ENCODE measurements around the gene C11orf71.

DNA sequence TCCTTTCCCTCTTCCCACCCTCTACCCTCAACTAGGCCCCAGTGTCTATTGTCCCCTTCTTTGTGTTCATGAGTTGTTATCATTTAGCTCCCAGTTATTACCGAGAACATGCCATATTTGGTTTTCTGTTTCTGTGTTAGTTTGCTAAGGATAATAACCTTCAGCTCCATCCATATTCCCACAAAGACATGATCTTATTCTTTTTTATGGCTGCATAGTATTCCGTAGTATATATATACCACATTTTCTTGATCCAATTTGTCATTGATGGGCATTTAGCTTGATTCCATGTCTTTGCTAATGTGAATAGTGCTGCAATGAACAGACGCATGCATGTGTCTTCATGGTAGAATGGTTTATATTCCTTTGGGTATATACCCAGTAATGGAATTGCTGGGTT lies 17.8 kb downstream of the C11orf71 start:
- TF ChIP-seq POLR2A (IDR thresholded peaks at IDR 0.05) = no peak
- TF ChIP-seq, protein P1, sequence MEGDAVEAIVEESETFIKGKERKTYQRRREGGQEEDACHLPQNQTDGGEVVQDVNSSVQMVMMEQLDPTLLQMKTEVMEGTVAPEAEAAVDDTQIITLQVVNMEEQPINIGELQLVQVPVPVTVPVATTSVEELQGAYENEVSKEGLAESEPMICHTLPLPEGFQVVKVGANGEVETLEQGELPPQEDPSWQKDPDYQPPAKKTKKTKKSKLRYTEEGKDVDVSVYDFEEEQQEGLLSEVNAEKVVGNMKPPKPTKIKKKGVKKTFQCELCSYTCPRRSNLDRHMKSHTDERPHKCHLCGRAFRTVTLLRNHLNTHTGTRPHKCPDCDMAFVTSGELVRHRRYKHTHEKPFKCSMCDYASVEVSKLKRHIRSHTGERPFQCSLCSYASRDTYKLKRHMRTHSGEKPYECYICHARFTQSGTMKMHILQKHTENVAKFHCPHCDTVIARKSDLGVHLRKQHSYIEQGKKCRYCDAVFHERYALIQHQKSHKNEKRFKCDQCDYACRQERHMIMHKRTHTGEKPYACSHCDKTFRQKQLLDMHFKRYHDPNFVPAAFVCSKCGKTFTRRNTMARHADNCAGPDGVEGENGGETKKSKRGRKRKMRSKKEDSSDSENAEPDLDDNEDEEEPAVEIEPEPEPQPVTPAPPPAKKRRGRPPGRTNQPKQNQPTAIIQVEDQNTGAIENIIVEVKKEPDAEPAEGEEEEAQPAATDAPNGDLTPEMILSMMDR (IDR thresholded peaks at IDR 0.05) = no peak
